ENCODE measurements around the gene REPIN1.
A peak's percentile ranks its signal among the peaks of the same experiment; 100 is the strongest.
"Not testable (repeated sequence)": the region's sequence is repeated elsewhere in the genome, so short reads cannot be mapped to it uniquely, and the experiment has no call there.

Gene REPIN1

DNA sequence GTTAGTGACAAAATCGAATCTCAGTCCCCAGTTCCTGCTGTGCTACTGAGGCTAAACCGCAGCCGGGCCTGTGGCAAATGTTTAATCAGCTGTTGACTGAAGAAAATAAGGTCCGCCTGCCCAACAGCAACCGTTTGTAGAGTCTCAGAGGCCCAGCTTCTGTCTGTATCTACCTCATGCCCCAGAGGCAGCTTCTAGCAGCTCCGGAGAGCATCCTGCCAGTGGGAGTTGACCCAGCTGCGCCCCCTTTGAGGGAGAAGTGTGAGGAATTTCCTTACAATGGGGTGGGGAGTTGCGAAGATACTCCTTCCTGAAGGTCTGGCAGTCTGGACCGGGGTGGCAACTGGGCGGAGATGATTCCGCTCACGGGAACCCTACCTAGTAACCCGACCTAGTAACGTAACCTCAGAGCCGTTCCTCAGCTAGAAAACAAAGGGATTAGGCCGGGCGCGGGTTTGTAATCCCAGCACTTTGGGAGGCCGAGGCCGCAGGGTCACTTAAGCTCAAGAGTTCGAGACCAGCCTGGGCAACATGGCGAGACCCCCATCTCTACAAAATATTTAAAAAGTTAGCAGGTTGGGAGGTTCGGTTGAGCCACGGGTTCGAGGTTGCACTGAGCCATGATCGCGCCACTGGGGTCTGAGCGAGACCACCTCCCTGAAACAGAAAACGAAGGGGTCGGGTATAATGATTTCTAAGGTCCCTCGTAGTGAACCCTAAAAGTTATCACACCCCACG is 9.7 kb downstream of the REPIN1 start:
- DNase-seq: peak; percentile 45

DNA sequence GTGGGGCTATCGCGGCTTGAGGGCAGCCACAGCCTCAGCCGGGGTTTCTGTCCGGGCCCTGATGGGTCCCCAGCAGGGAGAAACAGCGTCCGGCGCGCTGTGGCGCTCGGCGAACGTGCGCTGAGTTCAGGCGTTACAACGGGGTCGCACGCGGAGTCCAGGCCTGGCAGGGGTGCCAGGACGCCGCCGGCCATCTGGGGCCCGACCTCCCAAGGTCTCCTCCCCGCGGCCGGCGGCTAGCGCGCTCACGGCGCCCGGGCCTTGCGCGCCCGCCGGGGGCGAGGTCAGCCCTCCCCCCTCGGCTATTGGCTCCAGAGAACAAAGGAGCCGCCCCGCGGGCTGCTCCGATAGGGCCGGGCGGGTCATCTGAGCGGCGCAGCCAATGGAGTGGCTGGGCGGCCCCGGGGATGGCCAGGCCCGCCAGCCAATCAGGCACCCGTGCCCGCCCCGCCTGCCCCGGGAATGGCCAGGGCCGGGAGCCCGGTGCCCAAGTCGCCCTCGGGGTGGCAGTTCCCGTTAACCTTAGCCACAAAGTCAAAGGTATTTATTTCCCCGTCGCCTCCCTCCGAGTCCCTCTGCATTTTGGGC is 10.3 kb downstream of the REPIN1 start, which contains the start of gene ZNF775:
Gene ZNF775 (plus strand): TSS at position 478 of the 588 bp plus-strand sequence. CDS start 9,141 bp downstream, outside the sequence.
- DNase-seq: peak; percentile 70

DNA sequence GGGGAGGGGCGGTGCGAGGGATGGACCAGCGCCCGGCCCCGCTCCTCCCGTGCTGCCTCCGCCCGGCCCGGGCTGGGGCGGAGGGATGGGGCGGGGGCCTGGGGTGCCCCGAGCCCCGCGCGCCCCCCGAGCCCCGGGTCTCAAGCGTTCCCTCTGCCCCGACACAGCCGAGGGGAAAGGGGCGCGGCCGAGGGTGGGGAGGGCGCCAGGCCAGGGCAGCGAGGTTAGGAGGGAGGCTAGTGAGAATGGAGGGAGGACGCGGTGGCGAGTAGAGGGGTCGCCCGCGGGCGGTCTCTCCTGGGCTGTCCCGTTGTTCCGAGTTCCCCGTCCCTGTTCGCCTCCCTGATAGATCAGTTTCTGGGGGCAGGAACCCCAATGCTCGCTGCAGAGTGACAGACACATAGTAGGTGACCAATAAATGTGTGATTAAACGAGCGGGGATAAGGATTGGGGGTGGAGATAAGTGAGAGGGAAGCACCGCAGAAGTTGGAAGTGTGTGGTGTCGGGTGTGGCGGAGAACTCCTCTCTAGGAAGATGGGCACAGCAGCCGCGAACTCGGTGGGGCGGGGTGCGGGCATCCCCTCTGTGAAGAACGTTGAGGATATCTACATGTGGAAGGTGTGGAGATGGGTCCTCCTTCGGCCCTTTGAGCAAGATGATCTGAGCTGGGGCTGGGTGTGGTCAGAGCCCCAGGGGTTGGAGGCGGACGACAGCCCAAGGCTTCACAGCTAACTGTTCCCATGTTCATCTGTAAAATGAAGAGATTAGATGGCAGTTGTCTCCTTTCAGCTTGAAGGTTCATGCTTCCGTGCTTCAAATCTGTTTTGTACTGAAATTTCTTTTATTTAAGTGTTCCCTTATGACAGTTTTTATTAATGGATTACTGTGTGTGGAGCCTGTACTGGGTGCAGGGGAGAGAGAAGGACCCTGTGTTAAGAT is 11.1 kb downstream of the REPIN1 start:
- no peak for DNase-seq

DNA sequence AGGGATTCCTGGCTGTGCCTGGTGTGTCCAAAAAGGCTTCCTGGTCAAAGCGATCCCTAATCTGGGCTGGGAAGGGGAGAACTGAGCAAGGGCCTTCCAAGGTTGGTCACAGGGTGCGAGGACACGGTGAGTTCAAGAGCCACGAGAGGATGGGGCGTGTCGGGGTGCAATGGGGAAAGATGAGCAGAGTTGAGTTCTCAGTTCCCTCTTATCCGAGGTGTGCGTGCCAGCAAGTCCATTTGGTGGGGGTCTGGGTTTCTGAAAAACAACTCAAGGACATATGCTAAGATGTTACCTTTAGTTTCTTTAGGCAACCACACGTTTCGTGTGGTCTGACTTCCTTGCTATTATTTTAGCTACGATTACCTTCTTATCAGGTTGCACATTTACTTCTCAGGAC is 11.8 kb downstream of the REPIN1 start:
- no peak for DNase-seq

DNA sequence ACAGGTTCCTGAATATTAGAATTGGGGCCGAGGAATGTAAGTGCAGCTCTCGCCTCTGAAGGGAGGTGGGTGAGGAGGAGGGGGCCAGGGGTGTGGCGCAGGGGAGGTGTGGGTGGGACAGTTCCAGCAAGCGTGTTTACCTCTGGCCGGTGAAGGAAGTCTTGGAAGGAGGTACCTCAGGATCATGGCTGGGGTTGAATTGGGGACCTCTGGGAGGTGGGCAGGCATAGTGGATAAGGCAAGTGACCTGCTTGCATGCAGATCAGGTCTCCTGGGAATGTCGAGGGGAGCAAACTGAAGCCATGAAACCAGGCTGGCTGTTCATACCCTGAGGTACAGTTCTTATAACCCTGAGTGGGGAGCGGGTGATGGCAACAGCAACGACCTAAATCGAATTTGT is 12.5 kb downstream of the REPIN1 start:
- no peak for DNase-seq

DNA sequence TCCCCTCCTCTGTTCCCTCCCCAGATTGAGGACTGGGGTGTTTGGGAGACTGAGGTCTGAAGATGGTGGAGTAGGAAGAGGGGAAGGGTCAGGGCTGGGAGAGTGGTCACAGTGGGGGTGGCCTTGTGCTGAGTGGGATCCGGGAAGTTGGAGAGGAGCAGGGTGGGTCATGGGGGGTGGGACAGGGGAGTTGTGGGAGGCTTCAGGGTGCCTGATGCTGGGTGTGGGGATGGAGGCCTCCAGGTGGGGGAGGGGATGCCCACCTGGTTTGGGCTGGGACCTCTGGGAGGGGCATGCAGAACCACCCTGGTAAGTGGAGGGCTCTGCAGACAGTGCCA is 13.1 kb downstream of the REPIN1 start:
- no peak for DNase-seq

DNA sequence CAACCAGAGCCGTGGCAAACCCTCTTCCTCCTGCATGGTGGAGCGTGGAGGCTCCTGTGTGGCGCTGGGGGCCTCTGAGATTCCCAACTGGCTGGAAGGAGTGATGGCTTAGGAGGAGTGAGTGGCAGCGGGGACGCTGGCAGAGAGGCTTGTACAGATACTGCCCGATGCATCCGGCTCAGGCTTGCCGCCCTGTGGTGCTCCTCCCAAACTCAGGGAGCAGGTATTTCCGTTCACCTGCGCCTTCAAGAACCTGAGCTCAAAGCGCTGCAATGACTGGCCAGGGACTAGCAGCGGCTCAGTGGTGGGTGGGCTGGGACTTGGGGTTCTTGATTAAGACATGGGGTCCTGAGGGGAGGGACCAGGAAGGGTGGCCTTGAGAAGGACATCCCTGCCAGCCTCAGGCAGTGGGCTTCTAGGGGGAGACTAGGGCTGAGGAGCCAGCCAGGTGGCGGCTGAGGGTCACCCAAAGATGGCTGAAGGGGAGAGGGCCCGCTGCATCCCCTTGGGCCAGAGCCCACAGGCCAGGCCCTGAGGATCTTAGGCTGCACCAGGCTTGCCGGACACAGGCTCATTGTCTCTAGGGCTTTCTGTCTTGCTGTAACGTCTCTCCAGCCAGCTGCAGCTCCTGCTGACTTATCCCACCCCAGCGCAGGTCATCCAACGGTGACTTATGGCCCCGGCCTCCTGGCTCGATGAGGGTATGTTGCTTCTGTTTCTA is 13.7 kb downstream of the REPIN1 start:
- DNase-seq: no peak

DNA sequence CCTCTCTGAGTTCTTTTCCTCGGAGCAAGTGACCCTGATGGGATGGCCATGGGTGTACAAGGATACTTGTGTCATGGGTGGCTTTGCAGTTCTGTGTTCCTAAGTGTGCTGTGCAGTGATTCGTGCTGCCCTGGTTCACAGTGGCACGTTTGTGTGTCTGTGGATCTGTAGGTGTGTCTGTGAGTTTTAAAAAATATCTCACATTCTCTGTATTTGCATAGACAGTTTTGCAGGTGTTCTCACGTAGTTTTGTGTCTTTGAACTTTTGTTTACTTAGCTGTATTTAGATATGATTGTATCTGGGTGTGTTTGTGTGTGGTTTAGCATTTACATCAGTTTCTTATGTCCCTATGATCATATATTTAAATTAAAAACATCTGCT is 14.2 kb downstream of the REPIN1 start:
- DNase-seq: no peak

DNA sequence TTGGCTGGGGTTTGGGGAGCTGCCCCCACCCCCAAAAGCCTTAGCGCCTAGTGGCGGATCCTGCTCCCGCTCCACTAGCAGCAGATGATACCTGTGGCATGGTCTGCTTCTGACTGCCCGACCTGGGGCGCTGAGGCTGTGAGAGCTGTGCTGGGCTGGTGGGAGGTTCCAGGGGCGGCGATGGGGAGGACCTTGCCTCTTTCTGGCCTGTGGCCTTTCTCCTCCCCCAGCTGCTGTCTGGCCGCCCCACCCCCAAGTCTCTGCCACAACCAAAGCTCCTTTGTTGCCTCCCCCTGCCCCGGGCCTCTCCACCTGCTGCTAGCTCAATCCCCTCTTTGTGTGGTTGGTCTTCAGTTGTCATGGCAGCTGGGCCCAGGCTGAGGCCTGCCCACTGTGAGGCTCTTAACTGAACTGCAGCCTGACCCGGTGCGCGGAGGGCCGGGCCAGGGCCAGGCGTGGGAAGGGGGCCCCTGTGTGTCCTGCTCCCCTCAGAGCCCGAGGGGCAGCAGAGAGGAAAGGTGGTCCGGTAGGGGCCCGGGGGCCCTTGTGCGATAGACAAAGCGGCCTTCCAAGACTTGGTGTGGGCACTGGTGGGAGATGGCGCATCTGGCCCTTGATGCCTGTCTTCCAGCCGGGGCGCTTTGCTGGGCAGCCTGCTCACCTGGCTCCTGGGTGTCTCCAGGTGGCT is 15.2 kb downstream of the REPIN1 start:
- no peak for DNase-seq

DNA sequence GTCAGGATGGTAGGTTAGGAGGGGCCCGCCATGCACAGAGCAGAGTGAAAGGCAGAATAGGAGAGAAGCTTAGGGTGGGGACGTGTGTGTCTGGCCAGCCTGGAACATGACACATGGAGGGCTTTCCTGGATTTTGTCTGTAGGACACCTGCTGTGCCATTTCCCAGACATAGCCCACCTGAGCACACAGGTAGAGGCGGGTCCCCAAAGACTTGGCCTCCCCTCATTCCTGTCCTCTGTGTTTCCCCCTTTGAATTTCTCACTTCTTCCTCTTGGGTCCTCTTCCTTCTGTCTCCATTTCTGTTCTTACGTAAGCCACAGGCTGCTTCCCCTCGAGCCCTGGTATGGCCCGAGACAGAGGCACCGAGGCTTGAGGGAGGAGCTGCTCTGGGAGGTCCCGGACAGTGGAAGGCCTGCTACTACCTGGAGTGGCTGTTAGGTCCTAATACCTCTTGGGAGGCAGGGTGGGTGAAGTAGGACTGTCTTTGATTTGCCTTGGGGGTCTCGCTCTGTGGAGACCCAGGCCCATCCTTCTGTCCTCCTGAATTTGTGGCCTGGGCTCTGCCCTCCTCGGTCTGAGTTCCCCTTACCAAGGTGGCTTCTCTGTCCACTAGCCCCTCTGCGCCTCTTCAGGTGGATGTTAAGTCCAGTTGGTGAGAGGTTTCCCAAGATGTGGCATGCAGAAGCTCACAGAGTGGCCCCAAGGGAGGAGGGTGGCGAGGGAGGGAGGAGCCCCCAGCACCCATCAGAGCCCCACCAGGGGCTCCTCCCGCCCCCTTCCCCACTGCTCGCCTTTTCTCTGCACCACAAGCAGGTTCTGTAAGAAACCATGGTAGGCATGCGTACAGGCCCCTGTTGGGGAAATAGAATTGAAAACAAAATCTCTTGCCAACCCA is 16.0 kb downstream of the REPIN1 start:
- DNase-seq: no peak

DNA sequence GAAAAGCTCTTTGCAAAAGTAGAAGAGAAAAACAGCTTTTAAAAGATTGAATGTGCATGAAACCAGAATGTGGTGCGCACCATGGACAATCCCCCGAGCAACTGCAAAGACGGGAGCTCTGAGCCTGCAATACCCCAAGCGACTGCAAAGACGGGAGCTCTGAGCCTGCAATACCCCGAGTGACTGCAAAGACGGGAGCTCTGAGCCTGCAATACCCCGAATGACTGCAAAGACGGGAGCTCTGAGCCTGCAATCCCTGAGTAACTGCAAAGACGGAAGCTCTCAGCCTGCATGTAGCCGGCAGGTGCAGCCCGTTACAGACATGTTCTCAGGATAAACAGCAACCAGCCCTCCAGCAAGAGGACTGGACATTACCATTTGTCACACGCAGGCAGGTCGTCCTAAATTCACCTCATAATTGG is 16.7 kb downstream of the REPIN1 start:
- no peak for DNase-seq

DNA sequence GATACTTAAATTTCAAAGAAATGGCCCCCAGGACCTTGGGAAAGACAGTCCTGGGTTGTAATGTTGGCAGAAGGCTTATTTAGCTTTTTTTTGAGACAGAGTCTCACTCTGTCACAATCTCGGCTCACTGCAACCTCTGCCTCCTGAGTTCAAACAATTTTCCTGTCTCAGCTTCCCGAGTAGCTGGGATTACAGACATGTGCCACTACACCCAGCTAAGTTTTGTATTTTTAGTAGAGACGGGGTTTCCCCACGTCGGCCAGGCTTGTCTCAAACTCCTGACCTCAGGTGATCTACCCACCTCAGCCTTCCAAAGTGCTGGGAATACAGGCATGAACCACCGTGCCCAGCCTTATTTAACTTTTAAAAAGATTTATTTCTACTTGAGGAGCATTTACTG is 17.3 kb downstream of the REPIN1 start:
- not testable (repeated sequence) for DNase-seq

DNA sequence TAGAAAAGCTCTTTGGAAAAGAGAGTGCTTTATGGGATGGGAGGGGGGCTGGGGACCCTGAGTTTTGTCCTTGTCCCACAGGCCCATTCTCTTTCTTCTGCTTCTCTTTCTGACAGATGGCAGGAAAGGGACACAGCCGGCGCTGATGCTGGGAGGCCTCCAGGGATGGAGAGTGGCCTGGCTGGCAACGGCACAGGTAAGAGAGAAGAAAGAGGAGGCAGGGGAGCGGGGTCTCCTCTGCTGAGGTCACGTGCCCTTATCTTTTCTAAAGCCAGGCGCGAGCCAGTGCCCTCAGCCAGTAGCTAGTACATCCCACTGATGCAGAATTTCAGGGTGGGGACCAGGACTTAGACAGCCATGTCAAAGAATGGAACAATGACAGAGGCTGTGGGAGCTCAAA is 19.7 kb downstream of the REPIN1 start:
- DNase-seq: no peak

DNA sequence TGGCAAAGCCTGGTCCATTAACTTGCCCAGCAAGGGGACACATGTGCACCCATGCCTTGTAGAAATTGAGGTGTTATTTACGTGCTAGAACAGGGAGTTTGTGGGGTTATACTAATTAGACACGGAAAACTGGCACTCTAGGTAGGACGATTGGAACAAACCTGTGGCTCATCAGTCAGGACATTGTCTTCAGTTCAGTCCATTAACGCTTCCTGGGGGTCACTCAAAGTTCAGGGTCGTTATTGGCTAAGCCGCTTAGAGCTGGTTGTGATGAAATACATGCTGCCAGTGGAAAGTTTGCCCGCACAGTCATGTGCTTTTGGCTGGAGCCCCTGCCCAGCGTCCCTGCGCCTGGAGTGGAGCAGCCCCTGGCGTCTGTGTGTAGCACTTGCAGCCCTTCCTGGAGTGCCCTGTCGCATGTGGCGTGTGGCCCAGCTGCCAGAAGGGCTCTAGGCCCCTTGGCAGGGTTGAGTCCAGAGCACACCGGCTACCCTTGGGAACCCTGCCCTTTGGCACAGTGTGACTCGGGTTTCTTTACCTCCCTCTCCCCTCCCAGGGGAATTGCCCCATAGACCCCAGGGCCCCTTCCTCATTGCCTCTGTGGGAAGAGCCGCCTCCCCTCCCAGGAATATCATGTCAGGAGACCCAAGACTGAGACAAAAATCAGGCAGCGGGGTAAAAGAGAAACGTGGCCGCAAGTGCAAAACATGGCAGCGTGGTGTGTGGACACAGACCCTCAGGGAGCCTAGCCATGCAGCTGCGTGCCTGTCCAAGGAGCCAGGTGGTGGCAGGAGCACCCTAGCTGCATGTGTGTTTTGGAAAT is 20.3 kb downstream of the REPIN1 start:
- DNase-seq: no peak

DNA sequence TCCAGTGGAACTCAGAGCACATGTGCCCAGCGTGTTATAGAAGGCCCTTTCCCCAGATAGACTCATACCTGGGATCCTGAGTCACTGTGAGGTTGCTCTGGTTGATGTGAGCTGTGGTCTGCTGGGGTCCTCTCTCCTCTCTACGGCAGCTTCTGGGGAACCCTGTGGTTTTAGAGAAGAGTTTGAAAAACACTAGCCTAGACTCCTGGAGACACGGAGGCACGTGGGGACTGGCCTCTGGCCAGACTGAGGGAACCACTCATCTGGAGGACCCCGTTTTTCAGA is 20.9 kb downstream of the REPIN1 start:
- no peak for DNase-seq

DNA sequence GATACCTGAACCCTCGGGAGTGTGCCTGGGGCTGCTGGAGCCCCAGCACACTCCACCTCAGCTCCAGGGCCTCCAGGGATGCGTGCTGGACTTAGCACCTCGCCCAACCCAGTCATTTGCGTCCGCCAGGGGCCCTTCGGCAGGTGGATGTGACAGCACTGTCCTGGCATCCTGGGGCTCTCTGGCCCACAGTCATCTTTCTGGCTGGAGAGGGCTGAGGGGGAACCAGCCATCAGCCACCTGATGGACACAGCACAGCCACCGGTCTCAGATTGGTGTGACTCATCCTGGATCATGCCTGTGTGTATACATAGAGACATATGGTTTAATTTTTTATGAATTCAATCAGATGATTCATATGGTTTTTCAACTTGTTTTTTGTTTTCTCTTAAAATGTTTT is 21.6 kb downstream of the REPIN1 start:
- no peak for DNase-seq

DNA sequence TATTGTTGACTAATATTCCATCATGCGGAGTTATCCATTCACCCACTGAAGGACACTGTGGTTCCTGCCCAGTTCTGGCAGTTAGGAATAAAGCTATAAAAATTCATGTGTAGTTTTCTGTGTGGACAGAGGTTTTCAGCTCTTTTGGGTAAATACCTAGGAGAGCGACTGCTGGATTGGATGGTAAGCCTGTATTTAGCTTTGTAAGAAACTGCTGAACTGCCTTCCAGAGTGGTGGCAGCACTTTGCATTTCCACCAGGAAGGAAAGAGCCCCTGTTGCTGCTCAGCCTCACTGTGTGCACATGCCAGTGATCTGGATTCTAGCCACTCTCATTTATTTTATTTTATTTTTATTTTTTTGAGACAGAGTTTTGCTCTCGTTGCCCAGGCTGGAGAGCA is 24.7 kb downstream of the REPIN1 start:
- DNase-seq: no peak

DNA sequence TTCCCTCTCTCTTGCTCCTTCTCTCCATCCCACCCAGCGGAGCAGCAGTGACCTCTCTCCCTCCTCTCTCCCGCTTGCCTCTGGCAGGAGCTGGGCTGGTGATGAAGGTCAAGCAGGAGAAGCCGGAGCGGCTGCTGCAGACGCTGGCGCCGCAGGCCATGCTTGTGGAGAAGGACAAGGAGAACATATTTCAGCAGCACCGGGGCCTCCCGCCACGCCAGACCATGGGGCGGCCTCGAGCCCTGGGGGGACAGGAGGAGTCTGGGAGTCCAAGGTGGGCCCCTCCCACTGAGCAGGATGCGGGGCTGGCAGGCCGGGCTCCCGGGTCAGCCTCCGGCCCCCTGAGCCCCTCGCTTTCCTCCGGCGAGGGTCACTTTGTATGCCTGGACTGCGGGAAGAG is 27.8 kb downstream of the REPIN1 start:
- DNase-seq: no peak

DNA sequence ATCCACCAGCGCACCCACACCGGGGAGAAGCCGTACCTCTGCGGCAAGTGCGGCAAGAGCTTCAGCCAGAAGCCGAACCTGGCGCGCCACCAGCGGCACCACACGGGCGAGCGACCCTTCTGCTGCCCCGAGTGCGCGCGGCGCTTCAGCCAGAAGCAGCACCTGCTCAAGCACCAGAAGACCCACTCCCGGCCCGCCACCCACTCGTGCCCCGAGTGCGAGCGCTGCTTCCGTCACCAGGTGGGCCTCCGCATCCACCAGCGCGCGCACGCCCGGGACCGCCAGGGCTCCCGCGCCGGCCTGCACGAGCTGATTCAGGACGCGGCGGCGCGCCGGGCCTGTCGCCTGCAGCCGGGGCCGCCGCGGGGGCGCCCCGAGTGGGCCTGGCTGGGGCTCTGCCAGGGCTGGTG is 28.2 kb downstream of the REPIN1 start:
- no peak for DNase-seq

DNA sequence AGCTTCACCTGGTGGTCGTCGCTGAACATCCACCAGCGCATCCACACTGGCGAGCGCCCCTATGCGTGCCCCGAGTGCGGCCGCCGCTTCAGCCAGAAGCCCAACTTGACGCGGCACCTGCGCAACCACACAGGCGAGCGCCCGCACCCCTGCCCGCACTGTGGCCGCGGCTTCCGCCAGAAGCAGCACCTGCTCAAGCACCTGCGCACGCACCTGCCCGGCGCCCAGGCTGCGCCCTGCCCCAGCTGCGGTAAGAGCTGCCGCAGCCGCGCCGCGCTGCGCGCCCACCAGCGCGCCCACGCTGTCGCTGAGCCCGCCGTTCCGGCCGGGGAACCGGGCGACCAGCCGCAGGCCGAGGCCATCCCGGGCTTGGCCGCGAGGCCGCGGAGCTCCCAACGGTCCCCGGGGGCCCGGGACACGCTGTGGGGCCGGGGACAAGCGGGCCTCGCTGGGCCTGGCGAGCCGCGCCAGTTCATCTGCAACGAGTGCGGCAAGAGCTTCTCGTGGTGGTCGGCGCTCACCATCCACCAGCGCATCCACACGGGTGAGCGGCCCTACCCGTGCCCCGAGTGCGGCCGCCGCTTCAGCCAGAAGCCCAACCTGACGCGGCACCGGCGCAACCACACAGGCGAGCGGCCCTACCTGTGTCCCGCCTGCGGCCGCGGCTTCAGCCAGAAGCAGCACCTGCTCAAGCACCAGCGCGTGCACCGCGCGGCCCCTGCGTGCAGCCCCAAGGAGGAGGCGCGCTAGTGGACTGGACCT is 28.9 kb downstream of the REPIN1 start:
- no peak for DNase-seq
